Ectodermal cell (in vitro differentiated cells): Measurements from ENCODE around the gene SYT4.

Source experiments
- H3K27ac ChIP-seq: 2 replicates; pipeline ENCODE4 v1.7.0; 2013; ENCODE audit warnings: mild to moderate bottlenecking, low read depth, low read length; ENCODE audit not compliant: insufficient read depth, poor library complexity, severe bottlenecking
- H3K27me3 ChIP-seq: 2 replicates; pipeline ENCODE4 v1.7.0; 2013; ENCODE audit warnings: mild to moderate bottlenecking, low read length; ENCODE audit not compliant: insufficient read depth, control insufficient read depth, poor library complexity, severe bottlenecking
- H3K36me3 ChIP-seq: one replicate; pipeline ENCODE4 v1.7.0; 2013; ENCODE audit warnings: low read length; ENCODE audit not compliant: control insufficient read depth, insufficient read depth
- H3K4me1 ChIP-seq: one replicate; pipeline ENCODE4 v1.7.0; 2013; ENCODE audit warnings: low read length; ENCODE audit not compliant: control insufficient read depth, insufficient read depth
- H3K4me3 ChIP-seq: 2 replicates; pipeline ENCODE4 v1.7.0; 2013; ENCODE audit warnings: low read depth, low read length, control low read depth; ENCODE audit not compliant: insufficient read depth
- H3K9me3 ChIP-seq: 2 replicates; pipeline ENCODE4 v1.7.0; 2013; ENCODE audit warnings: mild to moderate bottlenecking, low read length, moderate library complexity; ENCODE audit not compliant: control insufficient read depth
- WGBS, 2 experiments: methylation state at CpG; one replicate each; pipeline ENCODE4 v1.1.7; 2013; ENCODE audit warnings: missing lambda C conversion rate in 2 of 2; 5-methylcytosine and 5-hydroxymethylcytosine counted together

The SYT4 gene

DNA sequence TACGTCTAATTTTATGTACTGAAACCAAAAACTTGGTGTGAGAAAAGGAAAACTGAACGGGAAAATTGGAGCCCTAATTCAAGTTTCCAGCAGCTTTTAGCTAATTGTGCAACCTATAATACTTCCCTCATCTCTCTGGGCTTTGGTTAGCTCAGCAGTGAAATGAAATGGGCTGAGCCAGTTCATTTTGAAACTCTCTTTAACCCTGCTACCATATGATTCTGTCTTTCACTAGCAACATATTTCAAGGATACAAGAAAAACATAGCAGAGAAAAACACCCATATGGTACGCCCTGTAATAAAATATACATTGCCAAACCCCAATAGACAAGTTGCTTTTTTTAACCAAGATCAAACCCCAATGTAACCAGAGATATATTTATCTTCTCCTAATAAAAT lies 799 bp downstream of the SYT4 start:
- 70 to 87% methylated on average over 2 to 3 of the region's 3 CpGs for WGBS, 2 experiments
- no peaks in the 10 kb centered on the region for H3K4me1 ChIP-seq
- H3K27me3 ChIP-seq, result no peaks in the 10 kb centered on the region
- H3K9me3 ChIP-seq, result no peaks in the 10 kb centered on the region
- no peaks in the 10 kb centered on the region for H3K36me3 ChIP-seq
- no peak overlapping the region for H3K4me3 ChIP-seq
- H3K27ac ChIP-seq, result no peak overlapping the region

DNA sequence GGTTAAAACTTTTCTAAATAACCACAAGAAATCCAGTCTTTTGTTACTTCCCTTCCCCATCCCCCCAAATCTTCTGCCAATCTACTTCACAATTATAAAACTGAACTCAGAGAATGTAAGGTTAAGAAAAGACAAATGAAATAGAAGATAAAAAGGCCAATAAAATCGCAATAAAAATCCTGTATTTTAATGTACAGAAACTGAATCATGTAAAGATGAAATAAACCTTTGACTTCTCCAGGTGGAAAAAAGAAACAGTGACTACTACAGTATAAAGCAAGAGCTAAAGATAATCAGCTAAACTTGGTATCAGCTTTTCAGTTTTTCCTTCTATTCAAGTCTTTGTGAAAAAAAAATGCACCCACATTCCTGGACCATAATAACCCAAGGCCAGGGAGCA lies 1.7 kb downstream of the SYT4 start:
- Histone ChIP-seq H3K4me1 (no peaks in the 10 kb centered on the region), H3K9me3 (no peaks in the 10 kb centered on the region), H3K27ac (no peak overlapping the region), H3K36me3 (no peaks in the 10 kb centered on the region), H3K27me3 (no peaks in the 10 kb centered on the region), H3K4me3 (no peak overlapping the region)
- 77 to 100% methylated on average over 1 of the region's 1 CpG for WGBS, 2 experiments

DNA sequence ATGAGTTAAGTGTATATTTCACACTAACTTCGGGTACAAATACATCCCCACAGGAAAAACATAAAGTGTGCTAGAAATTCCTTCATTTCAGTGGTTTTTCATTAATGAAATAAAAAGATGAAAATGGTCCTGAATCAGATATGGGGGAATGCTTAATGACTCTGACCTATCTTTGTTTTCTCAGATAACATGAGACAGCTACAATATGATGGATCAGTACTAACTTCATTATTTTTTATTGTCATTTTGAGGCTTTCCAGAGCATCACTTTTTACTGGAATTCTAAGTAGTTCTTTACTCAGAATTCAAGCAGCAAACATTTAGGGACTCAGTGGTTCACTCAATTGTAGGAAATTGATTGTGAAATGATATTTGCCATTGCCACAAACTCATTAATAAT lies 2.8 kb downstream of the SYT4 start:
- H3K36me3 ChIP-seq, result no peaks in the 10 kb centered on the region
- H3K4me1 ChIP-seq, result no peaks in the 10 kb centered on the region
- H3K9me3 ChIP-seq, result no peaks in the 10 kb centered on the region
- WGBS, 2 experiments, result no CpG with 5 or more reads among the region's 1 CpG
- no peak overlapping the region for H3K4me3 ChIP-seq
- H3K27ac ChIP-seq, result no peak overlapping the region
- no peaks in the 10 kb centered on the region for H3K27me3 ChIP-seq

DNA sequence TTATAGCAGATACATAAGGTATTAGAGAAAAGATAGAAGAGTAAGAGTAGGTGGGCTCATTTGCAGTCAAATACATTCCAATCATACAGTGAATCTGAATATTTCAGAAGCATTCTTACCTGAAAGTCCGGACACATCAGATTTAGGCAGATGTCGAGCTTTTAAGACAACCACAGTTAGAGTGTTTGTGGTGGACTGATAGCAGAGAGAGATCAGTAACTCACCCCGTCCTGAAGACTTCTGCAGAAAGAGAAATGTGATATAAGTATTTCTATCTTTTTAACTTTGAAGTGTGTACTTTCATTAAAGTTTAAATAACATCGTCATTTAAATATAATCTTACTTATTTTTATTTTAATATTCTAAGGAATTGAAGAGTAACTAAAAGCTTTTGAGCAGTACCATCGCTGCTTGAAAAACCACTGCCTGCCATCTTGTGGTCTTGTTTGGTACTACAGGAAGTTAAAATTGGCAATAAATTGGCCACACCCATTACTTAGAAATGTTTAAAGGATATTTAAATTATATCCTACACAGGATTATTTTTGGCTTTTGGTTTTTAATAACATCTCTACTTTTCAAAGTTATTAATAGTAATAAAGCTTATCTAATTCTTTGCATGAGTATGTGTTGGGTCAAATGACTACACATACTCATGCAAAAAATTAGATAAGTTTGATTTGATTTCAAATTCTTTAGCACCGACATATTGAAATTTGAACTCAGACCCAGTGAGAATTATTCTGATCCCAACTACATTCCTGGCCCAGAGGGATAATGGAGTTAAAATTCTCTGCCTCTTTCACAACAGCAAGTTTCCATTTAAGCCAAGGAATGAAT lies 5.5 kb downstream of the SYT4 start:
- 57 to 63% methylated on average over 2 to 4 of the region's 6 CpGs for WGBS, 2 experiments

DNA sequence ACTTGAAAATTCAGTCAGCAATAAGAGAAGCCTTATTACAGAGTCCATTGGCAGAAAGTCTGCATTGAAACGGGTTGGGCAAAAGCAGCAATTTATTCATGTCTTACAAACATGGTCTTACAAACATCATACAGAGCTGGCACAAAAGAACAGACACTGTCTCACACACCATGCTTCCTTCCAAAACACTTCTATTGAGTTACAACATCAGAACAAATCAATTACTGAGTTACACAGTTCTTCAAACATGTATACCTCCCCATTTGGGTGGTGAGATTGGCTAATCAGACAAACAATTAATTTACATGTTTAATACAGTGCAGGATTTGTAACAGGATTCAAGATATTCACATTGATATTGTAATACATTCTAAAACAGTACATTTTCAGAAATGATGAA lies 9.5 kb downstream of the SYT4 start:
- WGBS, 2 experiments, result 87 to 98% methylated on average over 1 of the region's 1 CpG
- Histone ChIP-seq H3K9me3 (no peaks in the 10 kb centered on the region), H3K27ac (no peak overlapping the region), H3K4me1 (no peaks in the 10 kb centered on the region), H3K36me3 (no peaks in the 10 kb centered on the region), H3K4me3 (no peak overlapping the region), H3K27me3 (no peaks in the 10 kb centered on the region)

More for the DNA sequence above, 5.5 kb downstream of the SYT4 start:
- Histone ChIP-seq H3K27me3 (no peaks in the 10 kb centered on the region), H3K36me3 (no peaks in the 10 kb centered on the region), H3K9me3 (no peaks in the 10 kb centered on the region), H3K27ac (no peak overlapping the region), H3K4me3 (no peak overlapping the region), H3K4me1 (no peaks in the 10 kb centered on the region)

DNA sequence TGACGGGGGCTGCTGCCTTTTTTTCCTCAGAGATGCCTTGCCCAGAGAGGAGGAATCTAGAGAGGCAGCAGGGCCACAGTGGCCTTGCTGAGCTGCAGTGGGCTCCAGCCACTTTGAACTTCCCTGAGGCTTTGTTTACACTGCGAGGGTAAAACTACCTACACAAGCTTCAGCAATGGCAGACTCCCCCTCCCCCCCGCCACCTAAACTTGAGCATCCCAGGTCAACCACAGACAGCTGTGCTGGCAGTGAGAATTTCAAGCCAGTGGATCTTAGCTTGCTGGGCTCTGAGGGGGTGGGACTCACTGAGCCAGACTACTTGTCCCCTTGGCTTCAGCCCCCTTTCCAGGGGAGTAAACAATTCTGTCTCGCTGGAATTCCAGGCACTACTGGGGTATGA lies 11.8 kb downstream of the SYT4 start:
- 85 to 92% methylated on average over 4 of the region's 4 CpGs for WGBS, 2 experiments
- Histone ChIP-seq H3K27ac (no peak overlapping the region), H3K27me3 (no peaks in the 10 kb centered on the region), H3K4me3 (no peak overlapping the region), H3K4me1 (no peaks in the 10 kb centered on the region), H3K36me3 (no peaks in the 10 kb centered on the region), H3K9me3 (no peaks in the 10 kb centered on the region)

DNA sequence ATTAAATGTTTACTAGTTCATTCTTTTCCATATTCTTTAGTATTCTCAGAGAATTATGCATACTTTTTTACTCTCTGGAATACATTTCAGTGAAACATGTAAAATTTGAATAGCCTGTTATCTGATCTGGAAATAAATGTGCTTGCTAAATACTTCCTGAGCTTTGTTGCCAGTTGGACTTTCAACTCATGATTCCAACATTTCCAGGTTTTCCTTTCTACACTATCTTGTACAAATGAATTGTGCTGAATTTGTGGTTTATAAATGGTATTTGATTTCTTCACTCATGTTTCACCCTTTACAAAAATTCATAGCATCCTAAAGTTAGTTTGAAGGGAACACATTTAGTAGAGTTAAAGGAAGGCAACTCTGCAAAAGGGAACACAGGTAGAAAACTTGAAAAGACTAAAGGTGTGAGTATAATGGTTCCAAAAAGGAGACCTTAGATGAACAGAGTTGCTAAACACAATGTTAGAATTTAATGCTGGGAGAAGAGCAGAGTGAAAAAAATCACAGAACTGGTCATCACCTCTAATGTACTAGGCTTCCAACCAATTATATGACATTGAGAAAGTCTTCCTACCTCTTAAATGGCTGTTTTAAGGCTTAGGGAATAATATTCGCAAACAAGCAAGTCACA lies 28.6 kb downstream of the SYT4 start:
- Histone ChIP-seq H3K9me3 (no peaks in the 10 kb centered on the region), H3K4me1 (no peaks in the 10 kb centered on the region), H3K4me3 (no peak overlapping the region), H3K27ac (no peak overlapping the region), H3K27me3 (no peaks in the 10 kb centered on the region), H3K36me3 (no peaks in the 10 kb centered on the region)
- 85 to 100% methylated on average over 1 of the region's 1 CpG for WGBS, 2 experiments

DNA sequence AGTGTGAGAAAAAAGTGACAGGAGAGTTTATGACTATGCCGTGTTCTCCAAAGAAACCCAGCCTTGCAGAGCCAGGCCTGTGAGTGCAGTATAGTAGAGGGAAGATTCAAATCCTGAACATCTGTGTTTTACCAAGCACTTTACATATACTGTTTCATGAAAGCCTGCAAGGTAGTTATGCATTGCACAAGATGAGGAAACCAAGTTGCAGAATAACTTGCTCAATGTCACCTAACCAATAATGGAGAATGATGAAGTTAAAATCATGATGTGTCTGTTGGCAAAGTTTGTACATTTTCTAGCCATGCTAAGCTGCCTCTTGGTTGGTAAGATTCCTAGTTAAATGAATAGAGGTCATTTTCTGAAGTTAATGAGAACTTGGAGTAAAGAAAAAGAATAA lies 29.3 kb downstream of the SYT4 start:
- WGBS, 2 experiments, result 100% methylated on average over 1 of the region's 1 CpG
- Histone ChIP-seq H3K36me3 (no peaks in the 10 kb centered on the region), H3K4me1 (no peaks in the 10 kb centered on the region)

DNA sequence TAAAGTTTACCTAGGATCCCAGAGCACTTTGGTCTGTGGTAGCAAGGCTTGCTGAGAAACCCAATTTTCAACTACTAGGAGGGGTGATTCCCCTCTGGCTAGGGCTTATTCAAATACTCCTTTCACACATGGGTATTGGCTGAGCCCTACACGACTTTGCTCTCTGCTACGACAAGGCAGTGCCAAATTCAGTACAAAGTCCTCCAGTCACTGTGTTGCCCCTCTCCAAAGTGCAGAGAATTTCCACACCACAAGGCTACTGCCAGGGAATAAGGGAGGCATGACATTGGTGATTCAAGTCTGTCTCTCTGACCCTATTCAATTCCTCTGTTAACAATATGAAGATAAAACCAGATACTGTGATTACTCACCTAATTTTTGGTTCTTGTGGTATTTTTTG lies 38.9 kb downstream of the SYT4 start:
- Histone ChIP-seq H3K9me3 (no peaks in the 10 kb centered on the region), H3K27me3 (no peaks in the 10 kb centered on the region), H3K36me3 (no peaks in the 10 kb centered on the region), H3K4me3 (no peak overlapping the region), H3K27ac (no peak overlapping the region), H3K4me1 (no peaks in the 10 kb centered on the region)
- WGBS, 2 experiments, result 89 to 98% methylated on average over 2 of the region's 2 CpGs

More for the DNA sequence above, 29.3 kb downstream of the SYT4 start:
- no peak overlapping the region for H3K4me3 ChIP-seq
- no peaks in the 10 kb centered on the region for H3K27me3 ChIP-seq
- H3K27ac ChIP-seq, result no peak overlapping the region
- H3K9me3 ChIP-seq, result no peaks in the 10 kb centered on the region

DNA sequence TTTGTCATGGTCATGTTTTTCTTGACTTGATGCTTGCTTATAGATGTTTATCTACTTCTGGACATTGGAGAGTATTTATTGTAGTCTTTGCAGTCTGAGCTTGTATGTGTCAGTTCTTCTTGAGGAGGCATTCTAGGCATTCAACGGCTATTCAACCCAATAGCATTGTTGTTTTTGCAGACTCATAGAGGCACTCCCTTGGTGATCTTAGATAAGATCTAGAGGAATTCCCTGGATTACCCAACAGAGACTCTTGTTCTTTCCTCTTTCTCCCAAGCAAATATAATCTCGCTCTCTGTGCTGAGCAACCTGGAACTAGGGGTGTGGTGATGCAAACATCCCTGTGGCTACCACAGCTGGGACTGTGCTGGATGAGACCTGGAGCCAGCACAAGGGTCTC lies 40.4 kb downstream of the SYT4 start:
- H3K27me3 ChIP-seq, result no peaks in the 10 kb centered on the region
- no peak overlapping the region for H3K4me3 ChIP-seq

More for the DNA sequence above, 40.4 kb downstream of the SYT4 start:
- 91 to 93% methylated on average over 2 of the region's 2 CpGs for WGBS, 2 experiments
- Histone ChIP-seq H3K36me3 (no peaks in the 10 kb centered on the region), H3K9me3 (no peaks in the 10 kb centered on the region), H3K27ac (no peak overlapping the region), H3K4me1 (no peaks in the 10 kb centered on the region)
